ENCODE data around the gene SSBP2.
"Not testable (repeated sequence)": the region's sequence is repeated elsewhere in the genome, so short reads cannot be mapped to it uniquely, and the experiment has no call there.

The SSBP2 gene

GRCh38 chr5:81601919-81602318, 149.0 kb downstream of the SSBP2 start:
- TF ChIP-seq ZNF274 (IDR thresholded peaks at IDR 0.05; ENCODE audit: low read depth, low read length), result no peak
- no peak overlapping the region for H3K4me3 ChIP-seq (ENCODE audit: low read length)

- not testable (repeated sequence) for H3K4me3 ChIP-seq (ENCODE audit: low read length)
Measured at GRCh38 chr5:81592085-81592484, 158.8 kb downstream of the SSBP2 start.

- TF ChIP-seq ZNF274 (IDR thresholded peaks at IDR 0.05; ENCODE audit: low read depth, low read length), result no peak
- no peak overlapping the region for H3K4me3 ChIP-seq (ENCODE audit: low read length)
Measured at GRCh38 chr5:81590498-81591384, 160.2 kb downstream of the SSBP2 start.

GRCh38 chr5:81579262-81579924, 171.5 kb downstream of the SSBP2 start:
- no peak overlapping the region for H3K4me3 ChIP-seq (ENCODE audit: low read length)
- no peak for TF ChIP-seq ZNF274 (IDR thresholded peaks at IDR 0.05; ENCODE audit: low read depth, low read length)

- no peak for TF ChIP-seq ZNF274 (IDR thresholded peaks at IDR 0.05; ENCODE audit: low read depth, low read length)
Measured at GRCh38 chr5:81577091-81577490, 173.8 kb downstream of the SSBP2 start.

GRCh38 chr5:81575924-81576323, 175.0 kb downstream of the SSBP2 start:
- no peak for TF ChIP-seq ZNF274 (IDR thresholded peaks at IDR 0.05; ENCODE audit: low read depth, low read length)
- no peak overlapping the region for H3K4me3 ChIP-seq (ENCODE audit: low read length)

More at GRCh38 chr5:81577091-81577490, 173.8 kb downstream of the SSBP2 start:
- no peak overlapping the region for H3K4me3 ChIP-seq (ENCODE audit: low read length)

- no peak for TF ChIP-seq ZNF274 (IDR thresholded peaks at IDR 0.05; ENCODE audit: low read depth, low read length)
- H3K4me3 ChIP-seq (ENCODE audit: low read length), result no peak overlapping the region
Measured at GRCh38 chr5:81572201-81572600, 178.7 kb downstream of the SSBP2 start.

- no peak overlapping the region for H3K4me3 ChIP-seq (ENCODE audit: low read length)
- no peak for TF ChIP-seq ZNF274 (IDR thresholded peaks at IDR 0.05; ENCODE audit: low read depth, low read length)
Measured at GRCh38 chr5:81558188-81558587, 192.7 kb downstream of the SSBP2 start.

GRCh38 chr5:81556809-81557208, 194.1 kb downstream of the SSBP2 start:
- H3K4me3 ChIP-seq (ENCODE audit: low read length), result no peak overlapping the region
- TF ChIP-seq ZNF274 (IDR thresholded peaks at IDR 0.05; ENCODE audit: low read depth, low read length), result no peak

GRCh38 chr5:81555865-81556264, 195.0 kb downstream of the SSBP2 start:
- no peak for TF ChIP-seq ZNF274 (IDR thresholded peaks at IDR 0.05; ENCODE audit: low read depth, low read length)
- H3K4me3 ChIP-seq (ENCODE audit: low read length), result no peak overlapping the region

- H3K4me3 ChIP-seq (ENCODE audit: low read length), result no peak overlapping the region
- TF ChIP-seq ZNF274 (IDR thresholded peaks at IDR 0.05; ENCODE audit: low read depth, low read length), result no peak
Measured at GRCh38 chr5:81554647-81555046, 196.2 kb downstream of the SSBP2 start.

GRCh38 chr5:81553567-81554212, 197.2 kb downstream of the SSBP2 start:
- TF ChIP-seq ZNF274 (IDR thresholded peaks at IDR 0.05; ENCODE audit: low read depth, low read length), result no peak
- no peak overlapping the region for H3K4me3 ChIP-seq (ENCODE audit: low read length)

GRCh38 chr5:81552852-81553566, 197.9 kb downstream of the SSBP2 start:
- no peak for TF ChIP-seq ZNF274 (IDR thresholded peaks at IDR 0.05; ENCODE audit: low read depth, low read length)
- H3K4me3 ChIP-seq (ENCODE audit: low read length), result no peak overlapping the region

GRCh38 chr5:81549123-81549522, 201.8 kb downstream of the SSBP2 start:
- TF ChIP-seq ZNF274 (IDR thresholded peaks at IDR 0.05; ENCODE audit: low read depth, low read length), result no peak
- H3K4me3 ChIP-seq (ENCODE audit: low read length), result no peak overlapping the region

All from GM08714 (cell line).